HG02943 (cell line): ENCODE results near the gene MYO1D.
"Not testable (repeated sequence)": the region's sequence is repeated elsewhere in the genome, so short reads cannot be mapped to it uniquely, and the experiment has no call there.

Experiments used
- ATAC-seq: cut with Tn5 transposase; IDR thresholded peaks from one replicate; pipeline ENCODE4 v1.9.1; 2021; ENCODE audit warnings: mild to moderate bottlenecking, low read depth, moderate library complexity; ENCODE audit not compliant: unreplicated experiment

The MYO1D gene

DNA sequence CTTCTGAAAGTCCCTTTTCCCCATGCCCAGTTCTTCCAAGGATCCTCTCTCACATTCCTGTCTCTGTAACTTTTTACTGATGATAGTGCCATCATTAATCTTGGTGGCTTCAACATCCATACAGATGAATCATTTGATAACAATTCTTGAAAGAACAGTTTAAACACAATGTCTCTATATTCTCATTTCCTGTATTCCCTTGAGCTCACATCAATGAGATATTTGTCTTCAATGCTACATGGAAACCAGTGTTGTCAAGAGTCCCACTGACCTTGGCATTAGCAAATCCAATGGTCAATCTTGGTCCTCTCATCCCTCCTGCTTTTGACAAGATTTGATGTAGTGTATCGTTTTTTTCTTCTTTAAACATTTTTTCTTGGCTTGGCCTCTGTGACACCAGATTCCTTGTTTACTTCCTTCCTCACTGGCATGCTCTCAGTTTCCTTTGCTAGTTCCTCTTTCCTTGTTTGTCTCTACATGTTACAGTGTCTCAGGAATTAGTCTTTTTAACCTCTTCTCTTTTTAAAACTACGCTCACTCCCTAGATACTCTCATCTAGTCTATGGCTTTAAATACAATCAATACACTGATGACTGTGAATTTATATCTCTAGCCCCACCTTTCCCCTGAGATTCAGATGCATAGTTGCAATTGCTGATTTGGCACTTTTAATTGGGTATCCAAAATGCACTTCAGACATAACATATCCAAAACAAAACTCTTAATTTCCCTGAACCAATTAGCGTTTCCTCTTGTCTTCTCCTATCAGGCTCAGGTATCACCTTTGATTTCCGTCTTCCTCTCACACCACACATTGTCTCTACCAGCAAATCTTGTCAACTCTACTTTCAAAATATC lies 134.0 kb downstream of the MYO1D start:
- no peak for ATAC-seq

DNA sequence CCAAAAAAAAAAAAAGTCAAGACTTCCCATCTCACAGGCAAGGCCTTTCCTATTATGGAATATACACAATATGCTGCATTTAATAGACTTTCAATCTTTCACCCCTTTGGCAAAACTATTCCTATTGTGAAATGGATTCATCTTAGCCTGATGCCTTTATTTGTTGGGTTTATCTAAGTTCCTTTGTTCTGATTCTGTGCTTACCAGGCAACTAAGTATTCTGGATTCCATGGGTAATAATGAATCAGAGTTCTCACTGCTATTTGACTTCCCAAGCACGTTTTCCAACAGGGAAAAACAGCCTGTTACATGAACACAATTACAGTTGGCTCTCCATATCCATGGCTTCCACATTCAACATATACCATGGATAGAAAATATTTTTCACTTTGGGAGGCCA lies 135.5 kb downstream of the MYO1D start:
- ATAC-seq = no peak

DNA sequence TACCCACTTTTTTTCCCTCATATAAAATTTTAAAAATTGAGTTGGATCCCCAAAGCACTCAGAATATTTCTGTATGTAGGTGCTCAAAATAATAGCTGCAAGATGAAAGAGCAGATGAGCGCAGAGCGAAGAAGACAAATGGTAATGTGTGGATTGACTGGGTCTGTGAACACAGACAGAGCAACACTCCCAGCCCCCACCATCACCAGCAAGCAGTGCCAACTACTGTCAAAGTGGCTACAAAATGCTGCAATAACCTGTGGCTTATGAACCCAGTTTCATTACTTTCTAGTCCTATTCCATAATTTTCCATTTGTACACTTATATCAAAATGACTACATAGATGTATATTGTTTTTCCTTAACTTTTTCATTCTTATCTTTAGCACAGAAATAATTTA lies 137.2 kb downstream of the MYO1D start:
- no peak for ATAC-seq

DNA sequence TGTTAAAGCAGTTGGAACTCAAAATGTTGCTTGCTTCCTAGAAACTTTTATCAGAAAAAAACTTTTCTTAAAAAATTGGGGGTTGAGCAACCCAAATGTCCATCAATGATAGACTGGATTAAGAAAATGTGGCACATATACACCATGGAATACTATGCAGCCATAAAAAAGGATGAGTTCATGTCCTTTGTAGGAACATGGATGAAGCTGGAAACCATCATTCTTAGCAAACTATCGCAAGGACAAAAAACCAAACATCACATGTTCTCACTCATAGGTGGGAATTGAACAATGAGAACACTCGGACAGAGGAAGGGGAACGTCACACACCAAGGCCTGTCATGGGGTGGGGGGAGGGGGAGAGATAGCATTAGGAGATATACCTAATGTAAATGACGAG lies 137.8 kb downstream of the MYO1D start:
- not testable (repeated sequence) for ATAC-seq

DNA sequence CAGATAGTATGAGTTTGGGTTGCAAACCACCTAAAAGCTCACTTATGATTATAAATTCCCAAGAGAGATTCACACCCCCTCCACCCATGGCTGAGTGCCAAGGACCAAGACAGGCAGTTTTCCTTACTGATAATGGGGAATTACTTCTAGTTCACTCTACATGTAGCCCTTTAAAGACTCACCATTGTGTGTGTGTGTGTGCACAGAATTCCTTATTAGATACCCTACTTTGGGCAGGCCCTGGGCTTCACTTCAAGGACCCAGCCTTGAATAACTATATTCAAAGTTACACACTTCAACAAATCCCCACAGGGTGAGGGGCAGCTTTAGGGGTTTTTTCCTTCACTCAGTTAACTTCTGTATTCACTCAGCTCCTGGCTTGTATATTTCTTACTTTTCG lies 143.5 kb downstream of the MYO1D start:
- ATAC-seq = no peak

DNA sequence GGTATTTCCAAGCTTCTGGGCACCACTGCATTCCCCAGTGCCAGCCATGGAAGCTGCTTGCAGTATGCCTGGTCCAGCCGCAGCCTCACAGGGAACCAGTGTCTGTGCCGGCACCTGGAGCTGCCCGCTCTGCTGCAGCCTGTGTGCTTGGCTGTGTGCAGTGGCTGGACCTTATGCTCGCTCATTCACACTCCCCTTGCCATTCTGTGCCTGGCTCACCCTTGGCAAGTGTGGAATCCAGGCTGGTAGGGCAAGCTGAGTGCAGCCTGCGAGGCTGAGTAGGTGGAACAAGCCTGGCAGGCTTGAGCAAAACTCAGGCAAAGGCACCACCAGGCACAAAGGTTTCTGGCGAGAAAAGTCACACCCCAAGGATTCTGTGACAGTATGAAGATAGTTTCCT lies 144.0 kb downstream of the MYO1D start:
- ATAC-seq = no peak

DNA sequence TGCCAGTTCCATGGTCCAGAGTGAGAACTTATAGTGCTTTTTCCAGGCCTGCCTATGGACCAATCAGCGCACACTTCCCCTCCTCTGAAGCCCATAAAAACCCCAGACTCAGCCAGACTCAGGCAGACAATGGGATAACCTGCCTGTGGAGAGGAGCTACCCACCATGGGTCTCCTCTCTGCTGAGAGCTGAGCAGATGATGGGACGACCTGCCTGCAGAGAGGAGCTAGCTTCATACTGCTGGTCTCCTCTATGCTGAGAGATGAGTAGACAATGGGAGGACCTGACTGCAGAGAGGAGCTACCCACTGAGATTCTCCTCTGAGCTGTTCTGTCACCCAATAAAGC lies 144.7 kb downstream of the MYO1D start:
- no peak for ATAC-seq

DNA sequence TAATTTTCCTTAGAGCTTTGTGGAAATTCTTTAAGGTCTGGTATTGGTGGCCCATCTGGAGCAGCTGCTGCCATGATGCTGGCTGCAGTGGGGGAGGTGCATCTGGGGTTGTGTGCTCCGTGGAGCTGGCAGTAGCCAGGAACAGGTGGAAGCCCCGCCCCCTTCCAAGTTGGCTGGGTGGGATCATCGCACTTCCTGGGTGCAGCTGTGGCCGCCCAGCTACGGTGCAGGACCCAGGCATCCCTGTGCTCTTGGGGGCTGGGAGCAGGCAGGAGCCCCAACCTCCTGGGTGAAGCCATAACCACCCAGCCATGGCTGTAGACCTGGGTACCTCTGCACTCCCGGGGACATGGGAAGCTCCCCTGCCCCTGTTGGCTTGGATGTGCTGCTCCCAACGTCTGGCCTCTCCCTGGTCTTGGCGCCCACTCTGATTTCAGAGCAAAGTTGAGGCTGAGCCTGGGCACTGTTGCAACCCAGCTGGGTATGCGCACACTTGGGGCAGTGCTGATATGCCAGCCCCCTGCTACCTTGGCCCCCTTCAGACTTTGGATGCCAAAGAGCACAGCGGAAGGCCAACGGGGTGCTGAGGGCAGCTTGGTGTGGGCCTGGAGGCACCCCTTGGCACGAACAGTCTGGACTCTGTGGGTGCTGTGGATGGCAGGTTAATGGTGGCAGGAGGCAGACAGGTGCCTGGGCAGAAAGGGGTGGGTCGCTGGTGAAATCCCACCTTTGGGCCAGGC lies 145.2 kb downstream of the MYO1D start:
- no peak for ATAC-seq

DNA sequence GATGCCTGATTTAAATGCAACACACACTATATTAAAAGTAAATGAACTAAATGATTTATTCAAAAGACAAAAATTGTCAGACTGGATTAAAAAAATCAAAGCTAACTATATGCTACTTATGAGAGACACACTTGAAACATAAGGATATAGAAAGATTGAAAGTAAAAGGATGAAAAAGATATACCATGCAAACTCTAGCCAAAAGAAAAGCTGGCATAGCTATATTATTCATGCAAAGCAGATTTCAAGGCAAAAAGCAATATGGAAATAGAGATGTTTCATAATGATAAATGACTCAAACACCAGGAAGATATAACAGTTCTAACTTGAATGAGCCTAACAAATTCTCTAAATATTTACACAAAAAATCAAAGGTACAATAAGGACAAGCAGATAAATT lies 149.2 kb downstream of the MYO1D start:
- ATAC-seq = no peak

DNA sequence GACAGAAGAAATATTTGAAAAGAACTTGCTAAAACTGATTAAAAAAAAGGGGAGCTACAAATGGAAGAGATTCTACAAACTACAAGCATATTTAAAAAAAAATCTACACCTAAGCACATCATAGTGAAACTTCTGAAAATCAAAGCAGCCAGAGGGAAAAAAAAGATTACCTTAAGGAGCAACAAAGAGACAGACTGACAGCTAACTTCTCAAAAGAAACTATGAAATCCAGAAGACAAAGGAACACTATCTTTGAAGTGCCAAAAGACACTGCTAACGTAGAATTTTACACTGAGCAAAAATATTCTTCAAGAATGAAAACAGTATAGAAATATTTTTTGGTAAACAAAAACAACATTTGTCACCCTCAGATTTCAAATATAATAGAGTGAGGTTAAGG lies 151.2 kb downstream of the MYO1D start:
- ATAC-seq = no peak

DNA sequence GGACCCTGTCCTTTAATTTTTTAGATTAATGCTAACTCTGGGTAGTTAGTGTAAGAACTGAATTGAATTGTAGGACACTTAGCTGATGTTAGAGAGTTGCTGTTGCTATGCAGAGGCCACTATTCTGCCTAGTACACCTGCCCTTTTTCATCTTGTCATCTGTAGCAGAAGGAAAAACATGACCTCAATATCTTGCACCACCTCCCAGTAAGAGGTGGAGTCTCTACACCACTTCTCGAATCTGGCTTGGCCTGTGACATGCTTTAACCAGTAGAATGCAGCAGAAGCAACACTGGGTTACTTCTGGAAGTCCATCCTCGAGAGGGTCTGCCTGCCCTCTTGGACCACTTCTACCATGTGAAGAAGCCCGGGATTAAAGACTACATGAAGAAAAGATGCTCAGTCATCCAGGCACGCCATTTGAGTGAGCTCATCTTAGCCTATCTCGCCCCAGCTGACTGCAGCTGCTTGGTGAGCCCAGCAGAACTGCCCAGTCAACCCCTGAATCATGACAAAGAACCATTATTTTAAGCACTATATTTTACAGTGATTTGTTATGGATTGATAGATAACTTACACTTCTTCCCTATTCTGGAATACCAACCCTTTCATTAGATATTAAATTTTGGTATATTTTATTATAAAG lies 153.5 kb downstream of the MYO1D start:
- ATAC-seq = no peak

DNA sequence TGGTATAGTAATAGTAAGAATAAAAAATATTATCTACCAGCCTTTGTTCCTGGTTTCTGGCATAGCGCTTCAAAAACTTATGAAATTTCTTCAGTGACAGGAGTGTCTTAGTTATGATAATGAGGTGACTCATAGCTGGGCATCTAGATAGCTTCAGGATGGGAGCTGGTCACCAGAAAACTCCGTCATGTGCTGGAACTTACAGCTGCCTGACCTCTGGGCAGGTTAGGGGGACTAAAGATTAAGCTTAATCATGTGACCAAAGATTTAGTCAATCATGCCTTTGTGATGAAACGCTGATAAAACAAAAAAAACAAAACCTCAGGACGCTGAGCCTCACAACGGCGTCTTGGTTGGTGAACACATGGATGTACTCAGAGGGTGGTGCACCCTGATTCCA lies 154.2 kb downstream of the MYO1D start:
- no peak for ATAC-seq

DNA sequence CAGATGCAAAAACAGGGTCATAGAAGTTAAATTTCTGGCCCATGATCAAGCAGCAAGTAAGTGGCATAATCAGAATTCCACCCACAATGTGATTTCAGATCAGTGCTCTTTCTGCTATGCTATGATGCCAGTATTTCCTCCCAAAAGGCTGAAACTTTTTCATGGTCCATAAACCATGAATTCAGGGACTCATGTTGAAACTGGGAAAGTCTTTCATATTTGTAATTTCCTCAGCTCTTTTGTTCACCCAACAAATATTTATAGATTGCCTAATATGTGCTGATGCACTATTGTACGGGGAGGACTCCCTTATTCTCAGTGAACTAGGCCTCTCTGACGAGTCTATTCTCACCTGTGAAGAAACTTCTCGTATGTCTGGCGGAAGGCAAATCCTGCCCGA lies 156.3 kb downstream of the MYO1D start:
- no peak for ATAC-seq

DNA sequence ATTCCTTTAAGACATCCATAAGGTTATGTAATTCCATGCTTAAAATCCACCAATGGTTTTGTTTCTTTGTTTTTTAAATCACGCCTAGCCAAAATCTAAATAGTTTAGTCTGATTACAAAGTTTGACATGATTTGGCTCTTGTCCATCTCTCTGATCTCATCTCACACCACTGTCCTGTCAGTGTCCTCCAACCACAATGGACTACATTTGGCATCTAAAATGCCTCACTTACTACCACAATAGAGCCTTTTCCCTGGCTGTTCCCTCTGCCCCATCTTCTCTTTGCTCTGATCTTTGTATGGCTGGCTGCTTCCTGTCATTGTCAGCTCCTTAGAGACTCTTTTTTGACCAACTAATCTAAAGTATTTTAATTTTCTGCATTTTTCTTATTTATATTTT lies 157.2 kb downstream of the MYO1D start:
- ATAC-seq = no peak

DNA sequence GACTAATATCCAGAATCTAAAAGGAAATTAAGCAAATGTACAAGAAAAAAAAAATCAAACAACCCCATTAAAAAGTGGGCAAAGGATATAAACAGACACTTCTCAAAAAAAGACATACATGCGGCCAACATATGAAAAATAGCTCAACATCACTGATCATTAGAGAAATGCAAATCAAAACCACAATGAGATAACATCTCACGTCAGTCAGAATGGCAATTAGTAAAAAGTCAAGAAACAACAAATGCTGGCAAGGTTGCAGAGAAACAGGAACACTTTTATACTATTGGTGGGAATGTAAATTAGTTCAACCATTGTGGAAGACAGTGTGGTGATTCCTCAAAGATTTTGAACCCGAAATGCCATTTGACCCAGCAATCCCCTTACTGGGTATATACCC lies 162.0 kb downstream of the MYO1D start:
- ATAC-seq = not testable (repeated sequence)

DNA sequence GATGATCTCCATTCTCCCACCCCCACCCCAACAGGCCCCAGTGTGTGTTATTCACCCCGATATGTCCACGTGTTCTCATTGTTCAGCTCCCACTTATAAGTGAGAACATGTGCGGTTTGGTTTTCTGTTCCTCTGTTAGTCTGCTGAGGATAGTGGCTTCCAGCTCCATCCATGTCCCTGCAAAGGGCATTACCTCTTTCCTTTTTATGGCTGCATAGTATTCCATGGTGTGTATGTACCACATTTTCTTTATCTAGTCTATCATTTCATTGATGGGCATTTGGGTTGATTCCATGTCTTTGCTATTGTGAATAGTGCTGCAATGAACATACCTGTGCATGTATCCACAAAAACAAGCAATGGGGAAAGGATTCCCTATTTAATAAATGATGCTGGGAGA lies 162.7 kb downstream of the MYO1D start:
- ATAC-seq = not testable (repeated sequence)

DNA sequence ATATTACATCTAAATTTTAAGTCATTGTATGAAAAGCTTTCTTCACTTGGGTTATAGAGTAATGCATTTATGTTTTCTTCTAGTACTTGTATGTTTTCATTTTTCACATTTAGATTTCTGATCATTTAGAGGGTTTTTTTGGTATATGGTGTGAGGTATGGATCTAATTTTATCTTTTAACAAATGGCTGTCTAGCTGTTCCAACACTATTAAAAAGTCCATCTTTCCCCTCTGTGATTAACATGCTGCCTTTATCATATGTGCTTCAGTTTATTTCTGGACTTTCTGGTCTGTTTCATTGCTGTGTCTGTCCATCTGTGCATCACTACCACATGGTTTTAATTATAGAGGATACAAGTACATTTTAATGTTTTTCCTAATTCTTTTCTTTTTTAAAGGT lies 163.8 kb downstream of the MYO1D start:
- no peak for ATAC-seq

DNA sequence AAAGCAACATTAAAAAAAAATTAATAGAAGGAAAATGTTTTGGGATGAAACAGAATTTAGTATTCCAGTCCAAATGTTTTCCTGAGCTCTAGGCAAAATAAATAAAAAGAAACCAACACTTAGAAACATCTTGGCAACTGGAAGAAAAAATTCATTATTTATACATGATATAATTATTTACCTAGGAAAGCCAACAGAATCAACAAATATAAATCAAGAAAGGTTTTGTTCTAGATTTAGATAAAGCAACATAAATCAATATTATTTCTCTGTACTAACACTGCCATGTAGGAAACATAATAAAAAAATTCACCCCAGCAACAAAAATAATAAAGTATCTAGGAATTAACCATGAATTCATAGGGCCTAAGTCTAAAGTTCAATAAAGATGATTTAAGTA lies 167.4 kb downstream of the MYO1D start:
- no peak for ATAC-seq

DNA sequence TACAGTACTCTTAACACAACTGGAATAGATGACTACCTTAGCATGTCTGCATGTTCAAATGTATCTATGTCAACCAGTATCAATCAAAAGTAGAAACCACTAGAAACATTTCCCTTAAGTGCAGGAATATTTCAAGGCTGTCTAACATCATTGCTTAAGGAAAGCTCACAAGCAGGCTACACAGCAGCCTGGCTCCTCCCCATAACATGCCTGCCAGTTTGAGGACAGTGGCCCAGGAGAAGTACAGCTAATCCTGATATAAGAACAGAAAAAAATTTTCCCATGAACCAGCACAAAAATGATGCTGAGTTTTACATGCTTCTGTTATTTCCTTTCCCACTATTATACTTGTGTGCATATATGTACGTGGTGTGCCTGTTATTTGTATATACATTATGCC lies 175.1 kb downstream of the MYO1D start:
- ATAC-seq = no peak

DNA sequence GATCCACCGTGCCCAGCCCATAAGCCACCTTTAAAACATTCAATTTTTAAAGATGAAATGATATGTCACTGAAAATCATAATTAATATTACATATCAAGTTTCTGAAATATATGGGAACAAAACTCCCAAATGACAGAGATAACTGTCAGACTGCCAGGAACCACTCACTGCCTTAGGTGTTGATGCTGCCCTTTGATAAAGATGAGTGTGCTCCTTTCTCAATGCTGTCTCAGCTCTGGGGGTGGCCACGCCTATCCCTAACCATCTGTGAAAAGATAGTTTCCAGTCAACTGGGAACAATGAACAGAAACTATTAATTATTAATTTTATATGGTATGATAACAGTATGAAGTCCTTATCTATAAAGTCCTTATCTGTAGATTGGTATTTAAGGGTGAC lies 177.7 kb downstream of the MYO1D start:
- no peak for ATAC-seq

DNA sequence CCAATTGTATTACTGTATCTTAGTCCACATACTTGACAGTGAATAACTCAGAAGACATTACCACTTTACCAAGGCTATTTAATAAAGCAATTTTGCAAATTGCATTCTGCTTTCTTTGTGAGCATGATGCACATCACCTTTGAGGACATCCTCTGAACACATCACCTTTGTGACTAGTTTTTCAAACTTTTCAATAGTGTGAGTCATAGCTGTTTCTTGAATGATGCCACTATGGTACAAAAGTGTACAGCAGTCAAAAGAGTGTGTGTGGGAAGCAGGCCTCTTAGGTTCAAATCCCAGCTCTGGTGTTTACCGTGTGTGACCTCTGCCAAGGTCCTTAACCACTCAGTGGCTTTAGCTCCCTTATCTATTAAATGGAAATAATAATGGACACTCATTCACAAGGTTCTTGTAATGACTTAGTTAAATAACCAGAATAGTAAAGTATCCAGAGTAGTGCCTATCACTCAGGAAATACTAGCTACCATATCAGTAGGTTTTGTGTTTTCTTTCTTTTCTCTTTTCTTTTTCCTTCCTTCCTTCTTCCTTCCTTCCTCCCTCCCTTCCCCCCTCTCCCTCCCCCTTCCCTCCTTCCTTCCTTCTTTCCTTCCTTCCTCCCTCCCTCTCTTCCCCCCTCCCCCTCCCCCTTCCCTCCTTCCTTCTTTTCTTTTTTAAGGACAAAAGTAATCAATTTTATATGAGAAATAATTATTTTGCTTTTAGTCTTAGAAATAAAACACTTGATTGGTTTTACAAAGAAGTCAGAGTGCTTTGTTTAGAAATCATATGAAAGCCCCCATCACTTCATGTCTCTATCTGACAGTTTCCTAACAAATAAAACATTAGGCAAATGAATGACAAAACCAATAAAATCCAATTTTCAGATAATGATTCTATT lies 178.9 kb downstream of the MYO1D start:
- ATAC-seq = no peak
